Sigmoid colon (tissue), 3 donors: Measurements from ENCODE around the gene DBN1.

ENCODE experiments used
- POLR2A ChIP-seq, 2 donors: fragments of 450-650 bp; IDR thresholded peaks; one replicate each; pipeline ENCODE4 v1.6.1; 2016; ENCODE audit warnings: antibody characterized with exemption in 2 of 2, mild to moderate bottlenecking in 2 of 2, moderate library complexity in 2 of 2
- TF ChIP-seq, protein P1 (sequence below), 4 experiments: fragments of 450-650 bp in 3 of 4; fragments of 200-600 bp in 1 of 4; IDR thresholded peaks; one replicate each; pipeline ENCODE4 v1.5.1; 2016 to 2019; ENCODE audit warnings: antibody characterized with exemption in 4 of 4, mild to moderate bottlenecking in 3 of 4, moderate library complexity in 2 of 4

DNA sequence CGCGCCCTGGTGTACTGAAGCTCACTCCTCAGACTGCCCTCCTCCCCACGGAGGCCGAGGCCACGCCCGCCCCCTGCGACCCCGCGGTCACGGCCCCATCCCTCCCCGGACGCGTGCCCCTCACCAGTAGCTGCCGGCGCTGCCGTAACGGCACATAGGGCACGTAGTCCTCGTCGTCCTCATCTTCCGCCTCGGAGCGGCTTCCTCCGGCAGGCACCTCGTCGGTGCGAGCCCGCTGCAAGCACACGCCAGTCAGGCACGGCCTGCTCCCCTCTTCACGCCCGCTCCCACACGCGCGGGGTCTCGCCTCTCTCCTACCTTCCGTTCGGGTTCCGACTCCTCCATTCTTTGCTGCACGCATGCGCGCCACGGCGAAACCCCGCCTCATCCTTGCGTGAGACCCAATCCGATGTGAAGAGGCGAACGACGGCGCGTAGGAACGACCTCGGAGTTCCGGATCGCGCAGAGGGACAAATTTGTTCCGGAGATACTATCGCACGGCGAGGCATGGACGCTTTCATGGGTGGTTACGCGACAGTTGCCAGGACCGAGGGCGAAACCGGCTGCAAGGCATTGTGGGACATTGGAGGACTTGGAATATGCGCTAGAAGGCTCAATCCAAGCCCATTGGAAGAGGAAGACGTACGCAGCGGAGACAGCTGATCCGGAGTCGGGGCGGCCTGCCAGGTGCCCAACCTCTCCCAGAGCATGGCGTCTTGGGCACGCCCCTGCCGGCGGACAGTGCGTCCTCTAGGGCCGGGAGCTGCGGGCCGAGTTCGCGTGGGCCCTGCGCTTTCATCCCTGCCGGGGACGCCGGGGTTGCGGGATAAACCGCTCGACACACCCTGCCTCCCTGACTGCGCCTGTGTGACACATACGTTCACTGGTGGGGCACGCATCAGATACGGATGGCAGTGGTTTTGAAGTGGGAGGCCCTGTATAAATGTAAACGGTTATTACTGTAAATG is 43.5 kb upstream of the DBN1 start, which contains the start of gene DDX41:
- TF ChIP-seq, protein P1, sequence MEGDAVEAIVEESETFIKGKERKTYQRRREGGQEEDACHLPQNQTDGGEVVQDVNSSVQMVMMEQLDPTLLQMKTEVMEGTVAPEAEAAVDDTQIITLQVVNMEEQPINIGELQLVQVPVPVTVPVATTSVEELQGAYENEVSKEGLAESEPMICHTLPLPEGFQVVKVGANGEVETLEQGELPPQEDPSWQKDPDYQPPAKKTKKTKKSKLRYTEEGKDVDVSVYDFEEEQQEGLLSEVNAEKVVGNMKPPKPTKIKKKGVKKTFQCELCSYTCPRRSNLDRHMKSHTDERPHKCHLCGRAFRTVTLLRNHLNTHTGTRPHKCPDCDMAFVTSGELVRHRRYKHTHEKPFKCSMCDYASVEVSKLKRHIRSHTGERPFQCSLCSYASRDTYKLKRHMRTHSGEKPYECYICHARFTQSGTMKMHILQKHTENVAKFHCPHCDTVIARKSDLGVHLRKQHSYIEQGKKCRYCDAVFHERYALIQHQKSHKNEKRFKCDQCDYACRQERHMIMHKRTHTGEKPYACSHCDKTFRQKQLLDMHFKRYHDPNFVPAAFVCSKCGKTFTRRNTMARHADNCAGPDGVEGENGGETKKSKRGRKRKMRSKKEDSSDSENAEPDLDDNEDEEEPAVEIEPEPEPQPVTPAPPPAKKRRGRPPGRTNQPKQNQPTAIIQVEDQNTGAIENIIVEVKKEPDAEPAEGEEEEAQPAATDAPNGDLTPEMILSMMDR (IDR thresholded peaks at IDR 0.05), result no peak
- no peak for TF ChIP-seq POLR2A (IDR thresholded peaks at IDR 0.05)
